HFFc6 (cell line): ENCODE data around the gene GPANK1. TPM values are rescaled to one million over a fixed set of nuclear protein-coding genes. Genes with fewer than 3 reads are reported as not detected.

Experiments used
- DNase-seq: peaks from one replicate; pipeline ENCODE4 v3.0.0-alpha.2; 2018
- H3K27ac Mint-ChIP-seq: 2 replicates; pipeline ENCODE4 v1.8.0; 2020; ENCODE audit warnings: mild to moderate bottlenecking, mixed read lengths
- H3K27me3 Mint-ChIP-seq: 2 replicates; pipeline ENCODE4 v1.8.0; 2021; ENCODE audit warnings: mild to moderate bottlenecking, moderate library complexity, mixed read lengths; ENCODE audit not compliant: insufficient read depth
- H3K36me3 Mint-ChIP-seq: 2 replicates; pipeline ENCODE4 v1.8.0; 2021; ENCODE audit warnings: low read depth, mixed read lengths
- H3K4me1 Mint-ChIP-seq: 2 replicates; pipeline ENCODE4 v1.8.0; 2020; ENCODE audit warnings: low read depth, mixed read lengths
- H3K4me3 Mint-ChIP-seq: 2 replicates; pipeline ENCODE4 v1.8.0; 2020; ENCODE audit warnings: mild to moderate bottlenecking, moderate library complexity, mixed read lengths
- H3K9me3 Mint-ChIP-seq: 2 replicates; pipeline ENCODE4 v1.8.0; 2020; ENCODE audit warnings: mild to moderate bottlenecking, mixed read lengths
- total RNA-seq, 6 experiments: library from RNA; stranded (reverse); fragmentation: NEBNext Ultra II Directional; extraction: Animal tissue kit (Norgen Biotek cat#: 25700); gene quantifications; 2 replicates in 1 of 6; 3 replicates in 5 of 6; pipeline ENCODE4 v1.2.3, GENCODE V29; 2021
- TF ChIP-seq, protein P1 (sequence below): fragments of 200-600 bp; sonication (generic); IDR thresholded peaks from 2 replicates; pipeline ENCODE4 v1.5.0; 2021; ENCODE audit warnings: antibody characterized with exemption, mild to moderate bottlenecking

GPANK1 gene
- total RNA-seq, 6 experiments from 2014 or later, result 11.6 to 14.9 (median 13.0) TPM

DNA sequence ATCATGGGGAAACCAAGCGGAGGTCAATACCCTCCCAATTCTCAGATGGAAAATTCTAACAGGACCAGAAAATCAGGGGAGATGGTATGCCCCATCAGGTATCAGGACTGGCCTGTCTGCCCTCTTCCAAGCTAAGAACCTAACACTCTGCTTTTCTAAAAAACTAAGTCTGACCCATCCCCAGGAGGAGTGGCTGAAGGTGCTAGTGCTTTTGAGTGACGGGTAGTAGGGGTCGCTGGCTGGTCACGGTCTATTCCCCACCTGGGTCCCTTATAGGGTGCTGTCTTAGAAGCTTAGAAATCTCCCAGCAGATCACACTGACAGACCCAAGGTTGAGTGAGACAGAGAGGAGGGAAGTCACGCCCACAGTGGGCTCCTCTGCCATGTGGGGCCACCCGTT lies 28.7 kb upstream of the GPANK1 start:
- no peaks in the 10 kb centered on the region; the same call in 1 of the 2 replicates for H3K36me3 Mint-ChIP-seq
- no peak overlapping the region for H3K27ac Mint-ChIP-seq
- H3K9me3 Mint-ChIP-seq, result no peaks in the 10 kb centered on the region
- H3K4me1 Mint-ChIP-seq, result peaks cover 11% of the 10 kb centered on the region
- no peaks in the 10 kb centered on the region for H3K27me3 Mint-ChIP-seq
- no peak for DNase-seq
- no peak overlapping the region for H3K4me3 Mint-ChIP-seq
- TF ChIP-seq, protein P1, sequence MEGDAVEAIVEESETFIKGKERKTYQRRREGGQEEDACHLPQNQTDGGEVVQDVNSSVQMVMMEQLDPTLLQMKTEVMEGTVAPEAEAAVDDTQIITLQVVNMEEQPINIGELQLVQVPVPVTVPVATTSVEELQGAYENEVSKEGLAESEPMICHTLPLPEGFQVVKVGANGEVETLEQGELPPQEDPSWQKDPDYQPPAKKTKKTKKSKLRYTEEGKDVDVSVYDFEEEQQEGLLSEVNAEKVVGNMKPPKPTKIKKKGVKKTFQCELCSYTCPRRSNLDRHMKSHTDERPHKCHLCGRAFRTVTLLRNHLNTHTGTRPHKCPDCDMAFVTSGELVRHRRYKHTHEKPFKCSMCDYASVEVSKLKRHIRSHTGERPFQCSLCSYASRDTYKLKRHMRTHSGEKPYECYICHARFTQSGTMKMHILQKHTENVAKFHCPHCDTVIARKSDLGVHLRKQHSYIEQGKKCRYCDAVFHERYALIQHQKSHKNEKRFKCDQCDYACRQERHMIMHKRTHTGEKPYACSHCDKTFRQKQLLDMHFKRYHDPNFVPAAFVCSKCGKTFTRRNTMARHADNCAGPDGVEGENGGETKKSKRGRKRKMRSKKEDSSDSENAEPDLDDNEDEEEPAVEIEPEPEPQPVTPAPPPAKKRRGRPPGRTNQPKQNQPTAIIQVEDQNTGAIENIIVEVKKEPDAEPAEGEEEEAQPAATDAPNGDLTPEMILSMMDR, result no peak

DNA sequence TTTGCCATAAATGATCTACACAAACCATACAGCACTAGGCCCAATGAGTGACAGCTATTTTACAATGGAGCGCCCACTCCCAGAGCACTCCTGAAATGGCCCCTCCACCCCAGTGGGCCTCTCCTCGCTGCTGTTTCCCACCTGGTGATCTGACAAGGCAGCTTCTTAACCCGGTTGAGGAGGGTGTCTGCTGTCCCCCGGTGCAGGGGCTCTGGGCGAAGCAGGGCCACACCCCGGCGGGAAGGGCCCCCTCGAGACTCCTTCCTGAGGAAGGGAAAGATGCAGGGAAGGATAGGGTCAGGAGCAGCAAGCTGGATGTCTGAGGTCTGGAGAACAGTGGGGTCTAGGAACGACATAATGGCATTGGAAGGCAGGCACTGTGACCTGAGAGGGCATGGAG lies 28.1 kb upstream of the GPANK1 start:
- DNase-seq, result no peak
- Mint-ChIP-seq H3K27me3 (no peaks in the 10 kb centered on the region), H3K9me3 (no peaks in the 10 kb centered on the region), H3K27ac (no peak overlapping the region), H3K36me3 (no peaks in the 10 kb centered on the region; the same call in 1 of the 2 replicates), H3K4me1 (peaks cover 7% of the 10 kb centered on the region), H3K4me3 (no peak overlapping the region)
- TF ChIP-seq, protein P1, result no peak

DNA sequence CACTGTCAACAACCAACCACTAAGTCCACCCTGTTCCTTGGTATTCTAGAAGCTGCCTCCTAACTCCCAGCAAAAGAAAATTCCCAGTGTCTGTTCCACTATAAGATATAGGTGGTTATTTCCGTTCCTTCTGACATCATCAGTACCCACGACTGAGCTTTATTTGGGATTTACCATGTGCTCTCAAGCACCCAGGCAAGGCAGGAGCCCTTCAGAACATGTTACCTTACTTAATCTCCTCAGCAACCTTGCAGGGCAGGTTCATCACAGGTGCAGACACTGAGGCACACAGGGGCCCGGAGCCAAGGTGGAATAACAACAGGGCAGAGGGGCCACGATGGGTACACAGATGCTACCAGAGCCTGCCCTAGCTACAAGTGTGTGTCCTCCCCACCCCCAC lies 27.6 kb upstream of the GPANK1 start:
- no peak overlapping the region for H3K27ac Mint-ChIP-seq
- DNase-seq, result no peak
- TF ChIP-seq, protein P1, result no peak
- no peaks in the 10 kb centered on the region for H3K9me3 Mint-ChIP-seq
- no peak overlapping the region for H3K4me3 Mint-ChIP-seq
- no peaks in the 10 kb centered on the region; the same call in 1 of the 2 replicates for H3K36me3 Mint-ChIP-seq
- no peaks in the 10 kb centered on the region for H3K27me3 Mint-ChIP-seq
- peaks cover 2% of the 10 kb centered on the region for H3K4me1 Mint-ChIP-seq

DNA sequence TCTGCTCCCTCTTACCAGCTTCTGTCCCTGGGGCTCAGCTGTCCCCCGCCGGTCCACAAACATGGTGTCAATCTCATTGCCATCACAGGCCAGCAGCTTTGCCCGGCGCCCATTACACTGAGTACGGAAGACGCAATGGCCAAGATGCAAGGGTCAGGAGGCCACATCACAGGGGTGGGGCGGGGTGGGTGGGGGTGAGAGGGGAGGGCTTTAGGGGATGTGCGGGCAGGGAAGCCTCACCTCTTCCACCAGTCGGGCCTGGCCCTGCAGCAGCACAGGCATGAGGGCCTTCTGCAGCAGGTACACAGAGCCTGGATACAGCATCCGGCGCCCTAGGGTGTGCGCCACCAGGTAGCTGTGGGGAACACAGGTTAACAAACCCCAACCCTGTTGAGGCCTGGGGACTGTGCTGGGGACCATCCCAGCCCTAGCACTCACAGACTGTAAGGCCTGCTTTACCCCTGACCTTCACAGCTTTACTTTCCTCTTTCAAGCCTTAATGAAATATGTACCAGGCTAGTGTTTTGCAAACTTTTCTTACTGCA lies 26.8 kb upstream of the GPANK1 start:
- no peak overlapping the region for H3K4me3 Mint-ChIP-seq
- no peaks in the 10 kb centered on the region for H3K9me3 Mint-ChIP-seq
- TF ChIP-seq, protein P1, result no peak
- H3K36me3 Mint-ChIP-seq, result no peaks in the 10 kb centered on the region; the same call in 1 of the 2 replicates
- no peak overlapping the region for H3K27ac Mint-ChIP-seq
- H3K4me1 Mint-ChIP-seq, result no peaks in the 10 kb centered on the region
- H3K27me3 Mint-ChIP-seq, result no peaks in the 10 kb centered on the region
- DNase-seq, result no peak

DNA sequence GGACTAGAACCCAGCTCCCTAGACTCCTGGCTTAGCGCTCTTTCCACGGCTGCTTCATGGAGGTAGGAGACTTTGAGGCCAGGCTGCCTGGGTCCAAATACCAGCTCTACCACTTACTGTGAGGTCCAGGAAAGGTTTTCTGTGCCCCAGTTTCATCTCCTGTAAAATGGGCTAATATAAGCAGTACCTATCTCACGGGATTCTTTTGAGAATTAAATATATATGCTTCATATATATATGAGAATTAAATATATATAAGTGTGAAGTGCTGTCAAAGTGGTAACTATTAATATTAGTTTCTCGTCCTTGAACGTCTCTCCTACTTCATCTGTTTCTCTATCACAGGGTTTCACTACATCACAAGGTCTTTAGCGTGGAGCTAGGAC lies 26.3 kb upstream of the GPANK1 start:
- DNase-seq, result no peak
- TF ChIP-seq, protein P1, result no peak
- no peak overlapping the region for H3K27ac Mint-ChIP-seq
- no peaks in the 10 kb centered on the region for H3K9me3 Mint-ChIP-seq
- H3K4me1 Mint-ChIP-seq, result no peaks in the 10 kb centered on the region
- H3K4me3 Mint-ChIP-seq, result no peak overlapping the region
- H3K36me3 Mint-ChIP-seq, result peaks cover 4% of the 10 kb centered on the region; the same call in 1 of the 2 replicates
- no peaks in the 10 kb centered on the region for H3K27me3 Mint-ChIP-seq
